ENCODE results near the gene CRB2.
"Not testable (repeated sequence)": the region's sequence is repeated elsewhere in the genome, so short reads cannot be mapped to it uniquely, and the experiment has no call there.

CRB2 gene

GRCh38 chr9:123327697-123328100 is 28.3 kb upstream of the CRB2 start:
- DNase-seq (ENCODE audit: low read depth) = no peak
- no peak overlapping the region for H3K4me3 ChIP-seq (ENCODE audit: control insufficient read depth, low read depth, low read length)
- TF ChIP-seq CTCF (IDR thresholded peaks at IDR 0.05; ENCODE audit: control insufficient read depth, insufficient read depth, low read depth, low read length, missing control alignments) = no peak

- no peak overlapping the region for H3K4me3 ChIP-seq (ENCODE audit: control insufficient read depth, low read depth, low read length)
- DNase-seq (ENCODE audit: low read depth) = no peak
- no peak for TF ChIP-seq CTCF (IDR thresholded peaks at IDR 0.05; ENCODE audit: control insufficient read depth, insufficient read depth, low read depth, low read length, missing control alignments)
Measured at GRCh38 chr9:123329329-123329955, 26.6 kb upstream of the CRB2 start.

GRCh38 chr9:123331346-123332060 is 24.5 kb upstream of the CRB2 start:
- no peak overlapping the region for H3K4me3 ChIP-seq (ENCODE audit: control insufficient read depth, low read depth, low read length)
- no peak for TF ChIP-seq CTCF (IDR thresholded peaks at IDR 0.05; ENCODE audit: control insufficient read depth, insufficient read depth, low read depth, low read length, missing control alignments)
- no peak for DNase-seq (ENCODE audit: low read depth)

GRCh38 chr9:123333058-123333669 is 22.8 kb upstream of the CRB2 start:
- peak; percentile 75 for DNase-seq (ENCODE audit: low read depth)

GRCh38 chr9:123334639-123335038 is 21.4 kb upstream of the CRB2 start:
- no peak for DNase-seq (ENCODE audit: low read depth)
- no peak overlapping the region for H3K4me3 ChIP-seq (ENCODE audit: control insufficient read depth, low read depth, low read length)
- no peak for TF ChIP-seq CTCF (IDR thresholded peaks at IDR 0.05; ENCODE audit: control insufficient read depth, insufficient read depth, low read depth, low read length, missing control alignments)

More at GRCh38 chr9:123333058-123333669, 22.8 kb upstream of the CRB2 start:
- not testable (repeated sequence) for H3K4me3 ChIP-seq (ENCODE audit: control insufficient read depth, low read depth, low read length)

GRCh38 chr9:123335193-123335985 is 20.6 kb upstream of the CRB2 start:
- peak; percentile 52 for DNase-seq (ENCODE audit: low read depth)
- TF ChIP-seq CTCF (IDR thresholded peaks at IDR 0.05; ENCODE audit: control insufficient read depth, insufficient read depth, low read depth, low read length, missing control alignments) = no peak
- H3K4me3 ChIP-seq (ENCODE audit: control insufficient read depth, low read depth, low read length) = no peak overlapping the region
